ENCODE measurements around the gene HBEGF.

- TF ChIP-seq CTCF (conservative IDR thresholded peaks at IDR 0.05): no peak
- no peak for TF ChIP-seq ZFX (IDR thresholded peaks at IDR 0.05)
Measured at GRCh38 chr5:140303966-140304365, 42.4 kb downstream of the HBEGF start.

All from C4-2B (cell line).